WERI-Rb-1 (cell line): ENCODE results near the gene IGF2BP3.

Experiments
- DNase-seq: peaks from one replicate; pipeline ENCODE4 v3.0.0-alpha.2; 2020
- H3K27ac ChIP-seq: fragments of 250-450 bp; sonication (Bioruptor Pico); 2 replicates; pipeline ENCODE4 v1.5.1; 2020; ENCODE audit warnings: mild to moderate bottlenecking, moderate library complexity
- H3K27me3 ChIP-seq: fragments of 250-450 bp; sonication (Bioruptor Pico); 2 replicates; pipeline ENCODE4 v1.5.1; 2021; ENCODE audit warnings: mild to moderate bottlenecking, low read depth, moderate library complexity; ENCODE audit not compliant: insufficient read depth, severe bottlenecking
- H3K36me3 ChIP-seq: fragments of 250-450 bp; sonication (Bioruptor Pico); 2 replicates; pipeline ENCODE4 v1.5.1; 2020; ENCODE audit warnings: mild to moderate bottlenecking, moderate library complexity
- H3K4me3 ChIP-seq: 2 replicates; pipeline ENCODE4 v1.5.1; 2011; ENCODE audit warnings: low read depth, mild to moderate bottlenecking, control low read depth, low read length
- H3K9me3 ChIP-seq: fragments of 250-450 bp; sonication (Bioruptor Pico); 2 replicates; pipeline ENCODE4 v1.5.1; 2021; ENCODE audit warnings: mild to moderate bottlenecking, moderate library complexity; ENCODE audit not compliant: severe bottlenecking
- CTCF ChIP-seq: IDR thresholded peaks from 2 replicates; pipeline ENCODE4 v1.5.1; 2011; ENCODE audit warnings: low read depth, mild to moderate bottlenecking, control low read depth, inconsistent platforms, low read length

IGF2BP3 gene

DNA sequence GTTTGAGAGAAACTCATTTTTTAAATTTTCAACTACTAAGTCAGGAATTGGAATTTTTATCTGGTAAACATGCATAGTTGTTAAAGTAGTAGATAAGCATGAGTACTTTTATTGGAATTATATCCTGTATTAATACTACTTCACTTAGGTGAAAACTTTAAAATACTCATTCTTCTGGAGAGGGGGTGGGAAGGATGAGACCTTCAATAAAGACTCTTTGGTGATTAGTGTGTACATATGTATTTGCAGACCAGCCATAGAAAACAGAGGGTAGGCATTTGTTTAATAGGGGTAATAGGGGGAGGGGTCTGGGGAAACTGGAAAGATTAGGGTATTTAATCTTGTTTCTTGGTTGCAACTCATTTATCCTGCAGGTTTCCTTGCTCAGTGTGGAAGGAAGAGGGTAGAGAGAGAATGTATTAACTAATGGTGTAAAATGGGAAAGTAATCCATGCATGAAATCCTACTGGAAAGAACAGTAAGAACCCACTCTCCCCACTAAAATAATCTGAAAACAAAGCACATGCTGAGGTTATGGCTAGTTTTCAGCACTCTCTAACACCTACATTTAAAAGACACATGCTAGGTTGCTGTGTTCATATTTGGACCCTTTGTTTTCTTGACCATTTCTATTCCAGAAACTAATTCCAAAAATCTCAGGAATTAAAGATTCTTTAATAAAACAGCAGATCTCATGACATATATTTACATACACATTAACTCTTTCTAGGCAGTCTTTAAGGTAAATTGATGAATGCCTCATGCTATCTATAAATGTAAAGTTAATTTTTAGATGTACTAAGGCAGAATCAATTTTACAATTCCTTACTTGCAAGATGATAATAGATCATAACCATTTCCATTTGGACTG is 6.2 kb upstream of the IGF2BP3 start:
- DNase-seq, result peak; percentile 19
- peak overlapping the region; percentile 99 for H3K27ac ChIP-seq
- no peak for TF ChIP-seq CTCF
- peak overlapping the region; percentile 93 for H3K4me3 ChIP-seq
- no peaks in the 10 kb centered on the region for H3K27me3 ChIP-seq
- no peaks in the 10 kb centered on the region for H3K9me3 ChIP-seq
- peaks cover 2% of the 10 kb centered on the region for H3K36me3 ChIP-seq

DNA sequence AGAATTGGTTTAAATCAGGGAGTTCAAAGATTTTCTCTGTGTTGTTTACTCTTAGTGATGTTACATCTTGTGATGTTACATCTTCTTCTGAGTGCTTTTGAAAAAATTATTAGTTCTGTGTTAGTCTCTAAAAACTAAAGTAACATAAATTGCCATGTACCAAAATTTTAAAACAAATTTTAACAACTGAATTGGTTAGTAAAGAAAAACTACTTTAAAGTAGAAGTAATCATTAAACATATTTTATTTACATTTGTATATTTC is 5.2 kb upstream of the IGF2BP3 start:
- H3K27ac ChIP-seq, result peak overlapping the region; percentile 99
- H3K4me3 ChIP-seq, result peak overlapping the region; percentile 93
- no peaks in the 10 kb centered on the region for H3K9me3 ChIP-seq
- DNase-seq, result no peak
- TF ChIP-seq CTCF, result no peak
- peaks cover 2% of the 10 kb centered on the region for H3K36me3 ChIP-seq
- H3K27me3 ChIP-seq, result no peaks in the 10 kb centered on the region

- no peaks in the 10 kb centered on the region for H3K27me3 ChIP-seq
- H3K36me3 ChIP-seq, result no peaks in the 10 kb centered on the region; the same call in none of the 2 replicates
- TF ChIP-seq CTCF, result no peak
- H3K4me3 ChIP-seq, result peak overlapping the region; percentile 93
- no peak for DNase-seq
- H3K9me3 ChIP-seq, result no peaks in the 10 kb centered on the region
- peak overlapping the region; percentile 99 for H3K27ac ChIP-seq
These were observed 4.7 kb upstream of the IGF2BP3 start for GRCh38 chr7:23474829-23475575.

- H3K36me3 ChIP-seq, result no peaks in the 10 kb centered on the region; the same call in 1 of the 2 replicates
- peak overlapping the region; percentile 99 for H3K27ac ChIP-seq
- TF ChIP-seq CTCF, result no peak
- H3K4me3 ChIP-seq, result peak overlapping the region; percentile 93
- DNase-seq, result peak; percentile 98
- H3K9me3 ChIP-seq, result no peaks in the 10 kb centered on the region
- H3K27me3 ChIP-seq, result no peaks in the 10 kb centered on the region
These were observed 4.0 kb upstream of the IGF2BP3 start for GRCh38 chr7:23474094-23474828.

GRCh38 chr7:23473844-23474093 is 3.5 kb upstream of the IGF2BP3 start:
- no peak for TF ChIP-seq CTCF
- Histone ChIP-seq H3K27me3 (no peaks in the 10 kb centered on the region), H3K36me3 (no peaks in the 10 kb centered on the region; the same call in 1 of the 2 replicates), H3K9me3 (no peaks in the 10 kb centered on the region), H3K27ac (peak overlapping the region; percentile 99), H3K4me3 (peak overlapping the region; percentile 93)
- no peak for DNase-seq
